LNCAP (cell line): ENCODE results near the gene SPATC1L.

Experiments
- CTCF ChIP-seq: fragments of 450-650 bp; IDR thresholded peaks from 2 replicates; pipeline ENCODE4 v1.5.1; 2017; ENCODE audit warnings: mild to moderate bottlenecking

SPATC1L gene

GRCh38 chr21:46183910-46184624 is at the start of gene SPATC1L:
Gene SPATC1L (minus strand): TSS chr21:46184459. CDS start chr21:46182816, 1,643 bp downstream.
- TF ChIP-seq CTCF = no peak

- TF ChIP-seq CTCF = no peak
Observed at GRCh38 chr21:46229923-46230260, 45.6 kb upstream of the SPATC1L start.

- TF ChIP-seq CTCF = peak; percentile 50
Observed at GRCh38 chr21:46229133-46229922, 45.1 kb upstream of the SPATC1L start.

GRCh38 chr21:46228345-46229051 is 44.2 kb upstream of the SPATC1L start, which contains the start of gene LSS:
Gene LSS (minus strand): TSS chr21:46228774. CDS start chr21:46228745, 29 bp downstream.
- no peak for TF ChIP-seq CTCF

- TF ChIP-seq CTCF = no peak
Observed at GRCh38 chr21:46227811-46228344, 43.6 kb upstream of the SPATC1L start.

- no peak for TF ChIP-seq CTCF
Observed at GRCh38 chr21:46226920-46227599, 42.8 kb upstream of the SPATC1L start.

- no peak for TF ChIP-seq CTCF
Observed at GRCh38 chr21:46226146-46226545, 41.9 kb upstream of the SPATC1L start.
